ENCODE measurements around the gene USP17L21. TPM values are rescaled to one million over a fixed set of nuclear protein-coding genes. Genes with fewer than 3 reads are reported as not detected.
"Not testable (repeated sequence)": the region's sequence is repeated elsewhere in the genome, so short reads cannot be mapped to it uniquely, and the experiment has no call there.

The USP17L21 gene
- polyA plus RNA-seq, 2 donors: not detected

- H3K27me3 ChIP-seq (ENCODE audit: control insufficient read depth in 1 of 2, insufficient read depth in 2 of 2, low read length in 2 of 2); H3K9me3 ChIP-seq (ENCODE audit: control insufficient read depth in 2 of 2, insufficient read depth in 1 of 2, low read depth in 1 of 2, low read length in 1 of 2); H3K4me3 ChIP-seq (ENCODE audit: low read depth in 1 of 2, low read length in 2 of 2); H3K27ac ChIP-seq (ENCODE audit: low read depth in 2 of 2, low read length in 1 of 2); H3K36me3 ChIP-seq (ENCODE audit: control insufficient read depth in 2 of 2, insufficient read depth in 2 of 2, low read length in 1 of 2); H3K4me1 ChIP-seq (ENCODE audit: control insufficient read depth in 2 of 2, insufficient read depth in 2 of 2, low read length in 1 of 2): not testable (repeated sequence)
- 91 to 92% methylated on average over 13 to 21 of the region's 26 CpGs for WGBS, 2 donors
Measured at GRCh38 chr4:9247953-9248680, 14.6 kb upstream of the USP17L21 start, which contains the start of gene USP17L18. USP17L18 (plus strand) TSS chr4:9248630; CDS start chr4:9248630, 0 bp downstream.

GRCh38 chr4:9253078-9253477 is 9.6 kb upstream of the USP17L21 start, which contains the start of gene USP17L19:
USP17L19 (plus strand) TSS chr4:9253378; CDS start chr4:9253378, 0 bp downstream.
- H3K27ac ChIP-seq (ENCODE audit: low read depth in 2 of 2, low read length in 1 of 2); H3K9me3 ChIP-seq (ENCODE audit: control insufficient read depth in 2 of 2, insufficient read depth in 1 of 2, low read depth in 1 of 2, low read length in 1 of 2); H3K36me3 ChIP-seq (ENCODE audit: control insufficient read depth in 2 of 2, insufficient read depth in 2 of 2, low read length in 1 of 2); H3K27me3 ChIP-seq (ENCODE audit: control insufficient read depth in 1 of 2, insufficient read depth in 2 of 2, low read length in 2 of 2); H3K4me3 ChIP-seq (ENCODE audit: low read depth in 1 of 2, low read length in 2 of 2); H3K4me1 ChIP-seq (ENCODE audit: control insufficient read depth in 2 of 2, insufficient read depth in 2 of 2, low read length in 1 of 2): not testable (repeated sequence)
- WGBS, 2 donors: no CpG with 5 or more reads among the region's 13 CpGs

- H3K27me3 ChIP-seq (ENCODE audit: control insufficient read depth in 1 of 2, insufficient read depth in 2 of 2, low read length in 2 of 2); H3K9me3 ChIP-seq (ENCODE audit: control insufficient read depth in 2 of 2, insufficient read depth in 1 of 2, low read depth in 1 of 2, low read length in 1 of 2); H3K27ac ChIP-seq (ENCODE audit: low read depth in 2 of 2, low read length in 1 of 2); H3K4me1 ChIP-seq (ENCODE audit: control insufficient read depth in 2 of 2, insufficient read depth in 2 of 2, low read length in 1 of 2); H3K36me3 ChIP-seq (ENCODE audit: control insufficient read depth in 2 of 2, insufficient read depth in 2 of 2, low read length in 1 of 2); H3K4me3 ChIP-seq (ENCODE audit: low read depth in 1 of 2, low read length in 2 of 2): not testable (repeated sequence)
- no CpG with 5 or more reads among the region's 15 CpGs for WGBS, 2 donors
Measured at GRCh38 chr4:9257824-9258223, 4.8 kb upstream of the USP17L21 start, which contains the start of gene USP17L20. USP17L20 (plus strand) TSS chr4:9258124; CDS start chr4:9258124, 0 bp downstream.

- H3K4me1 ChIP-seq (ENCODE audit: control insufficient read depth in 2 of 2, insufficient read depth in 2 of 2, low read length in 1 of 2); H3K4me3 ChIP-seq (ENCODE audit: low read depth in 1 of 2, low read length in 2 of 2); H3K27me3 ChIP-seq (ENCODE audit: control insufficient read depth in 1 of 2, insufficient read depth in 2 of 2, low read length in 2 of 2); H3K36me3 ChIP-seq (ENCODE audit: control insufficient read depth in 2 of 2, insufficient read depth in 2 of 2, low read length in 1 of 2); H3K9me3 ChIP-seq (ENCODE audit: control insufficient read depth in 2 of 2, insufficient read depth in 1 of 2, low read depth in 1 of 2, low read length in 1 of 2); H3K27ac ChIP-seq (ENCODE audit: low read depth in 2 of 2, low read length in 1 of 2): not testable (repeated sequence)
- no CpG with 5 or more reads among the region's 15 CpGs for WGBS, 2 donors
Measured at GRCh38 chr4:9267319-9267718, 4.6 kb downstream of the USP17L21 start, which contains the start of gene USP17L22. USP17L22 (plus strand) TSS chr4:9267619; CDS start chr4:9267619, 0 bp downstream.

- not testable (repeated sequence) for H3K27ac ChIP-seq (ENCODE audit: low read depth in 2 of 2, low read length in 1 of 2); H3K9me3 ChIP-seq (ENCODE audit: control insufficient read depth in 2 of 2, insufficient read depth in 1 of 2, low read depth in 1 of 2, low read length in 1 of 2); H3K4me3 ChIP-seq (ENCODE audit: low read depth in 1 of 2, low read length in 2 of 2); H3K27me3 ChIP-seq (ENCODE audit: control insufficient read depth in 1 of 2, insufficient read depth in 2 of 2, low read length in 2 of 2); H3K4me1 ChIP-seq (ENCODE audit: control insufficient read depth in 2 of 2, insufficient read depth in 2 of 2, low read length in 1 of 2); H3K36me3 ChIP-seq (ENCODE audit: control insufficient read depth in 2 of 2, insufficient read depth in 2 of 2, low read length in 1 of 2)
- WGBS, 2 donors: 82 to 87% methylated on average over 5 of the region's 10 CpGs
Measured at GRCh38 chr4:9271719-9272118, 9.0 kb downstream of the USP17L21 start.

Other genes with a start within 250 kb of the USP17L21 start
- not detected for gene FAM90A26, start 92.5 kb upstream of the USP17L21 start, polyA plus RNA-seq
- gene USP17L10, start 52.2 kb upstream of the USP17L21 start, polyA plus RNA-seq: not detected
- not detected for gene USP17L11, start 47.5 kb upstream of the USP17L21 start, polyA plus RNA-seq
- not detected for gene USP17L12, start 42.7 kb upstream of the USP17L21 start, polyA plus RNA-seq
- not detected for gene USP17L13, start 38.0 kb upstream of the USP17L21 start, polyA plus RNA-seq
- gene USP17L15, start 28.5 kb upstream of the USP17L21 start, polyA plus RNA-seq: not detected
- not detected for gene USP17L17, start 19.0 kb upstream of the USP17L21 start, polyA plus RNA-seq
- not detected for gene USP17L18, start 14.2 kb upstream of the USP17L21 start, polyA plus RNA-seq
- not detected for gene USP17L19, start 9.5 kb upstream of the USP17L21 start, polyA plus RNA-seq
- not detected for gene USP17L20, start 4.7 kb upstream of the USP17L21 start, polyA plus RNA-seq
- not detected for gene USP17L22, start 4.7 kb downstream of the USP17L21 start, polyA plus RNA-seq
- gene USP17L24, start 62.3 kb downstream of the USP17L21 start, polyA plus RNA-seq: not detected
- not detected for gene USP17L25, start 67.0 kb downstream of the USP17L21 start, polyA plus RNA-seq
- not detected for gene USP17L26, start 71.8 kb downstream of the USP17L21 start, polyA plus RNA-seq
- not detected for gene USP17L5, start 76.5 kb downstream of the USP17L21 start, polyA plus RNA-seq
- not detected for gene USP17L27, start 81.3 kb downstream of the USP17L21 start, polyA plus RNA-seq
- not detected for gene USP17L28, start 86.0 kb downstream of the USP17L21 start, polyA plus RNA-seq
- gene USP17L29, start 90.8 kb downstream of the USP17L21 start, polyA plus RNA-seq: not detected
- gene USP17L30, start 100.3 kb downstream of the USP17L21 start, polyA plus RNA-seq: not detected
- gene DEFB131A, start 181.5 kb downstream of the USP17L21 start, polyA plus RNA-seq: not detected

All from esophagus (tissue), 2 donors.